Peyer's patch (tissue), 4 donors: Measurements from ENCODE around the gene CCDC184.

Experiments
- CTCF ChIP-seq, 6 experiments: fragments of 450-650 bp in 4 of 6; fragments of 200-600 bp in 2 of 6; sonication (generic) in 1 of 6; IDR thresholded peaks; one replicate each; pipeline ENCODE4 v1.5.1; 2017 to 2019; ENCODE audit warnings: antibody characterized with exemption in 6 of 6, mild to moderate bottlenecking in 3 of 6, moderate library complexity in 1 of 6
- POLR2A ChIP-seq, 2 donors: fragments of 450-650 bp; IDR thresholded peaks; one replicate each; pipeline ENCODE4 v1.5.1; 2017; ENCODE audit warnings: antibody characterized with exemption in 2 of 2, mild to moderate bottlenecking in 2 of 2, moderate library complexity in 2 of 2

GRCh38 chr12:48191096-48191495 is 7.7 kb downstream of the CCDC184 start:
- no peak for TF ChIP-seq CTCF (IDR thresholded peaks at IDR 0.05)
- no peak for TF ChIP-seq POLR2A (IDR thresholded peaks at IDR 0.05)
